Activated CD8-positive, alpha-beta T cell treated with anti-CD3 and anti-CD28 coated beads for 36 hours (primary cell): ENCODE results near the gene ECI2. TPM values are rescaled to one million over a fixed set of nuclear protein-coding genes. Genes with fewer than 3 reads are reported as not detected.
"Not testable (repeated sequence)": the region's sequence is repeated elsewhere in the genome, so short reads cannot be mapped to it uniquely, and the experiment has no call there.

Source experiments
- ATAC-seq: fragments of 200-7000 bp; cut with Tn5 transposase; one replicate; pipeline ENCODE4 v1.10.0; 2021; ENCODE audit warnings: mild to moderate bottlenecking, moderate library complexity
- CTCF ChIA-PET: fragments of 350-600 bp; sonication (Branson Sonifier 250); formaldehyde crosslinking; loops from one replicate; lab custom pipeline; 2021; ENCODE audit warnings: antibody characterized with exemption; lab: Charles Lee
- POLR2A ChIA-PET: fragments of 350-600 bp; sonication (Branson Sonifier 250); formaldehyde crosslinking; loops from one replicate; lab custom pipeline; 2021; ENCODE audit warnings: antibody characterized with exemption; lab: Charles Lee
- DNase-seq: peaks from one replicate; pipeline ENCODE4 v3.0.0-alpha.2; 2020
- H3K27ac Mint-ChIP-seq: one replicate; pipeline ENCODE4 v1.8.0; 2021; ENCODE audit warnings: mild to moderate bottlenecking, mixed read lengths
- H3K27me3 Mint-ChIP-seq: one replicate; pipeline ENCODE4 v1.8.0; 2021; ENCODE audit warnings: mixed read lengths
- H3K36me3 Mint-ChIP-seq: one replicate; pipeline ENCODE4 v1.8.0; 2021; ENCODE audit warnings: low read depth, mixed read lengths
- H3K4me1 Mint-ChIP-seq: one replicate; pipeline ENCODE4 v1.8.0; 2021; ENCODE audit warnings: low read depth, mixed read lengths
- H3K4me3 Mint-ChIP-seq: one replicate; pipeline ENCODE4 v1.8.0; 2021; ENCODE audit warnings: mild to moderate bottlenecking, moderate library complexity, mixed read lengths
- H3K9me3 Mint-ChIP-seq: one replicate; pipeline ENCODE4 v1.8.0; 2021; ENCODE audit warnings: mixed read lengths
- CTCF ChIP-seq: fragments of 200-600 bp; IDR thresholded peaks from one replicate; pipeline ENCODE4 v1.8.0; 2022; ENCODE audit warnings: antibody characterized with exemption, mild to moderate bottlenecking
- intact Hi-C: fragments of 100-400 bp; cut with micrococcal nuclease; formaldehyde crosslinking; loops from one replicate; pipeline ENCODE4 v1.10.0; 2022
- total RNA-seq, 2 experiments: library from RNA; stranded (reverse); gene quantifications; one replicate each; pipeline ENCODE4 v1.2.3, GENCODE V29; 2021

ECI2 gene
- total RNA-seq, 2 experiments from 2014 or later = 58.8 to 59.9 TPM

GRCh38 chr6:4124351-4124750, 11.0 kb downstream of the ECI2 start:
- ATAC-seq = no peak
- Mint-ChIP-seq H3K27ac (no peak overlapping the region), H3K4me1 (peaks cover 8% of the 10 kb centered on the region), H3K36me3 (peaks cover 45% of the 10 kb centered on the region), H3K4me3 (no peak overlapping the region), H3K9me3 (no peaks in the 10 kb centered on the region), H3K27me3 (no peaks in the 10 kb centered on the region)
- ChIA-PET CTCF (interaction anchor here (0.9 kb wide), 1 partner anchor 56 kb away, joined by 3 read pairs; no protein-coding TSS in a partner anchor), POLR2A (no interaction called here)
- intact Hi-C loops = no loop called here
- DNase-seq = no peak
- TF ChIP-seq CTCF = no peak

DNA sequence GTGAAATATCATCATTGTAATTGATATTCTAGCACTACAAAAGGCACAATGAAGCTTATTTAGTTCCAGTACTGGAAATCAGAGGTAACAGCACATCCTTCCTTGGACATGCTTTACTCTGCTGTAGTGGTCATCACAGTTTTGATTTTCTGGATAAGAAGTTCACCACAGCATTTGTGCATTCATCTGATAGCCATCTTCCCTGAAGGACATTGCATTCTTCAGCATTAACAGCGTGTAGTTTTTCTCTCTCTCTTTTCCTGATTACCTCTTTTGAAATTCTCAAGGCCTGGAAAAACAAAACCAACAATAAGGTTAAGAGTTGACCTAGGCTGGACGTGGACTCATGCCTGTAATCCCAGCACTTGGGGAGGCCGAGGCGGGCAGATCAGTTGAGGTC, 19.6 kb downstream of the ECI2 start:
- no peak for TF ChIP-seq CTCF
- intact Hi-C loops = no loop called here
- Mint-ChIP-seq H3K4me3 (no peak overlapping the region), H3K9me3 (peaks cover 12% of the 10 kb centered on the region), H3K4me1 (no peaks in the 10 kb centered on the region), H3K36me3 (peaks cover 40% of the 10 kb centered on the region), H3K27me3 (no peaks in the 10 kb centered on the region), H3K27ac (no peak overlapping the region)
- no peak for DNase-seq
- ATAC-seq = no peak
- CTCF ChIA-PET = interaction anchor here (1.2 kb wide), 1 partner anchor 40 kb away, joined by 3 read pairs; no protein-coding TSS in a partner anchor
- POLR2A ChIA-PET = no interaction called here

DNA sequence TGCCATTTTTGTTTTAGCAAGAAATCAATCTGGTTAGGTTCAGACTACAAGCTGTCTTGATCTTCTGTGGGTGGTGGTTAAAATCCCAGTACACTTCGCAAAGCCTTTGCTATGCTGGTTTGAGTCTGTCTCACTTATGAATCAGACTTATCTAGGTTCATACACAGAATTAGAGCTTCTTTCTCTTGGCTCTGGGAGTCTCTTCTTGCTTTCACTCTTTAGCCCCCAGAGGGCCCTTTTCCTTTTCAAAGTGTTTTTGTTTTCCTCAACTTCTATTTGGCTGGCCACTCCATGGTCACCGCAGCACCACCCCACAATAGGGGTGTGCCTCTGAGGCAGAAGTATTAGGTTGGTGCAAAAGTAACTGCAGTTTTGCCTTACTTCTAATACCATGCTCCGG, 21.3 kb downstream of the ECI2 start:
- ChIA-PET CTCF (no interaction called here), POLR2A (no interaction called here)
- ATAC-seq = no peak
- Mint-ChIP-seq H3K9me3 (peaks cover 12% of the 10 kb centered on the region), H3K36me3 (peaks cover 31% of the 10 kb centered on the region), H3K27me3 (no peaks in the 10 kb centered on the region), H3K4me3 (no peak overlapping the region), H3K4me1 (no peaks in the 10 kb centered on the region), H3K27ac (no peak overlapping the region)
- DNase-seq = no peak
- no peak for TF ChIP-seq CTCF
- intact Hi-C loops = no loop called here

GRCh38 chr6:4113649-4114048, 21.7 kb downstream of the ECI2 start:
- Mint-ChIP-seq H3K4me3 (no peak overlapping the region), H3K36me3 (peaks cover 30% of the 10 kb centered on the region), H3K27me3 (no peaks in the 10 kb centered on the region), H3K27ac (no peak overlapping the region), H3K4me1 (no peaks in the 10 kb centered on the region), H3K9me3 (peaks cover 12% of the 10 kb centered on the region)
- TF ChIP-seq CTCF = no peak
- ChIA-PET POLR2A (no interaction called here), CTCF (no interaction called here)
- intact Hi-C loops = no loop called here
- DNase-seq = no peak
- no peak for ATAC-seq

- ChIA-PET POLR2A (interaction anchor here (0.6 kb wide), 1 partner anchor 966 kb away, joined by 3 read pairs; no protein-coding TSS in a partner anchor), CTCF (interaction anchor here (1.8 kb wide), 1 partner anchor 43 kb away, joined by 9 read pairs; no protein-coding TSS in a partner anchor)
- intact Hi-C loops = no loop called here
- H3K4me3 Mint-ChIP-seq = no peak overlapping the region
- H3K36me3 Mint-ChIP-seq = peaks cover 24% of the 10 kb centered on the region
- H3K27ac Mint-ChIP-seq = no peak overlapping the region
- ATAC-seq (no peak), DNase-seq (no peak)
- H3K4me1 Mint-ChIP-seq = no peaks in the 10 kb centered on the region
- TF ChIP-seq CTCF = no peak
- peaks cover 12% of the 10 kb centered on the region for H3K9me3 Mint-ChIP-seq
- H3K27me3 Mint-ChIP-seq = no peaks in the 10 kb centered on the region
These were observed 23.0 kb downstream of the ECI2 start for GRCh38 chr6:4112366-4112765.

GRCh38 chr6:4109363-4109815, 26.0 kb downstream of the ECI2 start:
- intact Hi-C loops, CTCF ChIA-PET, H3K36me3 Mint-ChIP-seq, H3K4me3 Mint-ChIP-seq, H3K27ac Mint-ChIP-seq, ATAC-seq, H3K4me1 Mint-ChIP-seq, DNase-seq, POLR2A ChIA-PET, H3K27me3 Mint-ChIP-seq: not testable (repeated sequence)
- peaks cover 12% of the 10 kb centered on the region for H3K9me3 Mint-ChIP-seq
